HG03175 (cell line): ENCODE data around the gene CHST11.

Source experiments
- ATAC-seq: cut with Tn5 transposase; IDR thresholded peaks from one replicate; pipeline ENCODE4 v1.9.1; 2021; ENCODE audit warnings: mild to moderate bottlenecking, moderate library complexity; ENCODE audit not compliant: unreplicated experiment

CHST11 gene

DNA sequence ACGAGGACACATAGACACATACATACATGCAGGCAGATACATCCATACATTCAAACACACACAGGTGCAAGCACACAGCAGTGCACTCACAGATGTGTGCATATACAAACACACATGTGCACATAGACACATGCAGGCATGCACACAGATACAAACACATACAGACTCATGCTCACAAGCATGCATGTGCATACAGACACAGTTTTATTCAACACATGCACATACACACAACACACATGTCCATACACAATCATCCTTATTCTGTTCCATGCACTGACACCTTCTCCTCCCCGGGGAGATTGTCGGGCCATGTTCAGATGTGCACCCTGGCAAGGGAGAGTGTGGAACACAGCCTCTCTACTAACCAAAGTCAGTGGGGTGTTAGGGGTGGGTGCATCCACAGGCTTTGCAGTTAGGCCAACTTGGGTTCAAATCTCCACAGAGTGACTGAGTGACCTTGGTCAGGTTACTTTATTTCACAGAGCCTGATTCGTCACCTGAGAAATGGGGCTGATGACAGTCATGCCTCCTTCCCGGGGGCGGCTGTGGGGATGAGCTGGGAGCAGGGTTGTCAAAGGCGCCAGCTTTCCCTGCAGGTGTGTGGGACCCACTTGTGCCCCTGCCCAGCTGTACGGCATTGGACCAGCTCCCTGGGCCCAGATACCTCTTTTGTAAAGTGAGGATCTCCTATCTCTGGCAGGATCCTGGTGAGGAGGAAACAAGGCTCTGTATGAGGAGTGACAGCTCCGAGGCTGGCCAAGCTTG, 251.2 kb downstream of the CHST11 start:
- ATAC-seq: no peak

DNA sequence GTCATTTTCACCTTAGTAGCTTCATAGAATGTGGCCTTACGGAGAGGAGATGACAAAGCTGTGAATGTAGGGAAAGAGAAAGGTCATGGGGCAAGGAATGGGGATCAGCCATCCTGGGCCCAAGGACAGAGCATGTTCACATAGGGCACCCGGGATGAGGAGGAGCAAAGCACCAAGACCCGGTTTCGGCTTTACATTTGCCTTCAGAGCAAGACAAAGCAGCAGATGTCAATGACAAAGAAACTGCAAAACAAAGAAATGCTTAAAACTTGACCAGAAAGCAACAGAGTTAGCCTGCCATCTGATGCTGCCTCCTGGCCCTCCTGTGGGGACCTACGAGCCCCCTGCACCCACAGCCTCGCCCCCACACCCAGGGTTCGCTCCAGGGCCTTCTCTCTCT, 252.1 kb downstream of the CHST11 start:
- no peak for ATAC-seq

DNA sequence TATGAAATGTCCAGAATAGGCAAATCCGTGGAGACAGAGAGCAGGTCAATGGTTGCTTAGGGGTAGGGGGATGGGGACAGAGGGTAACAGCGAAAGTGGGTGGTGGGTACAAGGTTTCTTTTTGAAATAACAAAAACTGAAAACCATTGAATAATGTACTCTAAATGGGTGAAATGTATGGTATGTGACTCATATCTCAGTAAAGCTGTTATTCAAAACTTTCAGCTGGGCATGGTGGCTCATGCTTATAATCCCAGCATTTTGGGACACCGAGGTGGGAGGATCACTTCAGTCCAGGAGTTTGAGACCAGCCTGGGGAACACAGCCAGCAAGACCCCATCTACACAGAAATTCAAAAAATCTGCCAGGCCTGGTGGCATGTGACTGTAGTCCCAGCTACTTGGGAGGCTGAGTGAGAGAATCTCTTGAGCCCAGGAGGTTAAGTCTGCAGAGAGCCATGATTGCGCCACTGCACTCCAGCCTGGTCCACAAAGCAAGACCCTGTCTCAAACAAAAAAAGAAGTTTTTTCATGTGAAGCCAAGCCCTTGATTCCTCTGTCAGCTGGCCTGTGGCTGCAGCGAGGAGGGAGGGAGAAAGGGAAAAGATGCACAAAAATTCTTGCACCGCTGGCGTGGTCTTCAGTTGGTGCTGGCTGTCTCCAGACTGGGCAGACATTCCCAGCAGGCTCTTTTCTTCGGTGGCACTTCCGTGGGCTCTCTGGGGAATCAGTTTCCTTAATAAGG, 253.1 kb downstream of the CHST11 start:
- ATAC-seq: no peak

DNA sequence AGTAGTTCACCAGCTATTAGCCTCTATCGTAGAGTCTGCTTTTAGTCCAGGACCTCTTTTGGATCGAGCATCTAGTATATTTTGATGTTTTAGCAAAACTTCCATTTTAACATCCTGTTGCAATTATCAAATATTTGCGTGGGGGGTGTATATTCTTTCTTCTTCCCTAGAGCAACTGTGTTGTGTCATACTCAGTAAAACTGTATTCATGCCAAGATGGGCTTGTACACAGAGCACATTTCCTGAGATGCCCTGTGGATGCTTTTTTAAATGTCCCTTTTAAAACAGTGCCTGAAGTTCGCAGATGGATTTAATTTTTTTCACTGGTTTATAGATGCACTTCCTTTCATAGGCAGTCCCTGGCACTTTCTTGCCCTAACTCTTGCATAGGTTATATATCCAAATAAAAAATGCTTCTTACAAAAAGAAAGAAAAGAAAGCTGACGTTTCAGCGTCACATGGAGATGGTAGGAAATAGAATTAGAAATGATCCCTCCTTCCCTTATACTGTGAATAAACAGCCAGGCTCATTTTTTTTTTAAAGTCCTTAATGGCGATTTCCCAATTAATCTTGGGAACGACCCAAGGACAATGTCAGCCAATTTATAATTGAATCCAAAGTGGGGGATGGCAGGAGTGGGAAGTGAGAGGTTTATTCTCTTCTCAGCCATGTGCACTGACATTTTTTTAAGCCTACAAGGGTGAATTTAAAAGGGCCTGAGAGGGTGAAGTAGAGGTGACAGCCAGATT, 254.4 kb downstream of the CHST11 start:
- no peak for ATAC-seq

DNA sequence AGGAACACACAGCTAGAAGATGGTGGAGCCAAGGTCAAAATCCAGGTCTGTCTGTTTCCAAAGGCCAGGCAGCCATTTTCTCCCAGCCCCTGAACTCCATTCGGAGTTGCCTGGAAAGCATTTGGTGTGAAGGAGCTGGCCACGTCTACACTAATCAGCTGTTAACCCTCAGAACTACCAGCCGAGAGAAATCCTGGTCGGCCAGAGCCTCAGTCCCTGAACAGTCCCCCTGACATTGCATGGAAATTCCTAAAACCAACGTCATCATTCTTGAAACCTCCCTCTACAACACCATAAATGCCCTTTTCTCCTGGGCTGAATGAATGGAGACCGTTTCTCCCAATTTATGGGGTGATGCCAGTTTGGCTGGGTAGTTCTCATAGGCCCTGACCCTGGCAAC, 255.7 kb downstream of the CHST11 start:
- no peak for ATAC-seq

DNA sequence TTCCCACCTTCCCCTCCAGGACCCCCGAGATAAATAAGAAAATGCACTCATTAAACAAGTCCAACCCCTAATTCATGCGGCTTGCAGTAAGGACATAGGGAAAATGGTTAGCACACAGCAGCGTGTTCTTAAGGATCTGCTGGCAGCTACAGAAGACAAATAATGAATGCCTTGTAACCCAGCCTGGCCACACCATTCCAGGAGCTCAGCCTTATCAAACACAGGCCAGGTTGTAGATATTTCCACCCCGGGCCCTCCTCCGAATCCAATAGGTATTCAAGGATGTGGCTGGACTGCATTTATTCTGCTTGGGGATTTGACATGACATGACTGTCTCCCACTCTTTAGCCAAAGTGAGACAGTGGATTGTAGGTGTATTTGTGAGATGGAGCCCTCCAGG, 256.2 kb downstream of the CHST11 start:
- no peak for ATAC-seq

DNA sequence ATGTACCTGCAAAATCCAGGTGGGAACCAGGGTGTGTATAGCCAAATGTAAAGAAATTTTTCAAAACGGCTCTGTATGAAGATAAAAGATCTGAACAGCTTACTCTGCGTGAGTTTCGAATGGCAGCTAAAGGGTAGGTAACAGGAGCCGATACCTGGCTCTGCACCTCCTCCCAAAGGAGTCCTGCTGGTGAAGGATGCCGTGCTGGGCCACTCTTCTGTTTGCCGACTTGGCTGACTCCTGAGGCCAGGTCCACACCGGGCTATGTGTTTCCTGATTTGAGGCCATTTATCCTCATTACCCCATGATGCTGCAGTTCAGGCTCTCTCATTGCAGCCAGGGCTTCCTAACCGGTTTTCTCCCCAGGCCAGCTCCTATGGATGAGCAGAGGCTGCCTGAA, 256.7 kb downstream of the CHST11 start:
- no peak for ATAC-seq

DNA sequence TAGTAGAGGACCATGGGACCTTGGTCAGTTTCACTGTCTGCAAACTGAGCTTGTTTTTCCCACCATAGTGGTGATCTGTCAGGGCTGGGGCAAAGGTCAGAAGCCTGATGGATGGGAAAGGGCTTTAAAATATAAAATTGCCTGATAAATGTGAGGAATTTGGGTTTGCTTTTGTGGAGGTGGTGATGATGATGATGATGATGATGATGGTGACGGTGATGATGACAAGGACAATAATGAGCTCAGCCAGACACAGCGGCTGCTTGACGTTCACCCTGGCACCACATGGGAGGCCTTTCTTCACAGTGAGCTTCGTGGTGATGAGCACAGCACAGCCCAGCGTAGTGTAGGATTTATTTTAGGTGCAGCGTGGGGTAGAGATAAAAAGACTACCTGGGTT, 257.6 kb downstream of the CHST11 start:
- ATAC-seq: no peak

DNA sequence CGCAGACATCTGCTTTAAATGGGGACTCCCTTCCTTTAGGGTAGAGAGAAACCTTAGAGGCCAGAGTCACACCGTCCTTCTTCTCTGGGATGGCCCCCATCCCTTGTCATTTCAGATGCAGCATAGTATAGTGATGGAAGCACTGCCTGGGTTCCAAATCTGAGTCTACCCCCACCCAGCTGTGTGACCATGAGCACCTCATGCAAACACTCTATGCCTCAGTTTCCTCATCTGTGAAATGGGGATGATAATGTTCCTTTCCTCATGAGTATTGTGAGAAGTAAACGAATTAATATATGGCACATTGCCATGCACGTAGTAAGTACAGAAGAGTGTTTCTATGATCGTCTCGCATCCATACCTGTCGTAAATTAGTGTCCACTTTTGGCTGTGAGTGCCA, 259.4 kb downstream of the CHST11 start:
- no peak for ATAC-seq

DNA sequence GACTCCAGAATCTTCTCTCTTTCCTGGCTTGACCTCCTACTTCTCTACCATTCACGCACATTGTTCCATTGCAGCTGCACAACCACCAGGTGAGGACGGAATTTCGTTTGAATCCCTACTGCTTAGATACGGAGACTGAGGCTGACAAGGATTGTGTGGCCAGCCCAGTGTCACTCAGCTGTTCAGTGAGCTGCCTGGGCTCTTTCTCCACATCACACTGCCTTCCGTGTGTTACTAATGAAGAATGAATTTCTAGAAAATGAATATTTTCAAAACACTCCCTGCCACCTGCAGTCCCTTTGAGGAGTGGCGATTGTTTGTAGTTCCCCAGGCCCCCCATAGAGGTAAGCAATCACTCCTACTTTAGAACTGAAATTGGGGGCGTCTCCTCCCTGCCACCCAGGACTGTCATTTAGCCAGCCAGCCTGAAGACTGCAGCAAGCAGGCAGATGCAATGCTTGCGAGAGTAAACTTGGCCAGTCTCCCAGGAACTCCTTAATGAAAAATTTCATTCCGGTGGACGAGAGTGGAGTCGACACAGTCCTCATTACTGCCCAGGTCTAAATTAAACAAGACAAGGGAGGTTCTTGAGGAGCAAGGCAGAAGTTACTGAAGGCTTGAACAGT, 261.7 kb downstream of the CHST11 start:
- ATAC-seq: no peak

DNA sequence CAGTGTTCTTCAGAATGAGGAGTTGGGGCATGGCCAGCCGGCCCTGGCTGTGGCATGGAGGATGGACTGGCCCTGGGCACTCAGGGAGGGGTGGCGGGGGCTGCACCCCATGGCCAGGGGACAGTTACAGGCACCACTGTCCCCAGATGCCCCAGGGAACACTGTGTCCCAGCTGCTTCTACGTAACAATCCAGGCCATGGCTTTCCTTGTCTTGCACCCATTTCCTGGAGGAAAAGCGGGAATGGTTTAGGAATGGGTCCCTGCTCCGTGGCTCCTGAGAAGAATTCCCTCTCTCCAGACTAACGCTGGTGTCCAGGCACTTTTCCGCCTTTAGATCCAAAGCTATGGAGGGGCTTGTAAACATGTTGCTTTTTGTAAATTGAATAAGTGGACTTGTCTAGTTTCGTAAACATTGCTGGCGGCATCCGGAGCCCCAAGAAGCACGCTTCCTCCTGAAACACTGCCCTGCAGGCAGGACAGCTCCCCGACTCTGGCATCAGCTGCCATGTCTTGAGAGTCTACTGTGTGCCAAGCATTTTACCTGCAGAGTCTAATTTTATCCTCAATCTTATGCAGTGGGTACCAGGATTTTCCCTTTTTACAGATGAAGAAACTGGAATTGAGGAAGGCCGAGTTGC, 263.1 kb downstream of the CHST11 start:
- ATAC-seq: no peak

DNA sequence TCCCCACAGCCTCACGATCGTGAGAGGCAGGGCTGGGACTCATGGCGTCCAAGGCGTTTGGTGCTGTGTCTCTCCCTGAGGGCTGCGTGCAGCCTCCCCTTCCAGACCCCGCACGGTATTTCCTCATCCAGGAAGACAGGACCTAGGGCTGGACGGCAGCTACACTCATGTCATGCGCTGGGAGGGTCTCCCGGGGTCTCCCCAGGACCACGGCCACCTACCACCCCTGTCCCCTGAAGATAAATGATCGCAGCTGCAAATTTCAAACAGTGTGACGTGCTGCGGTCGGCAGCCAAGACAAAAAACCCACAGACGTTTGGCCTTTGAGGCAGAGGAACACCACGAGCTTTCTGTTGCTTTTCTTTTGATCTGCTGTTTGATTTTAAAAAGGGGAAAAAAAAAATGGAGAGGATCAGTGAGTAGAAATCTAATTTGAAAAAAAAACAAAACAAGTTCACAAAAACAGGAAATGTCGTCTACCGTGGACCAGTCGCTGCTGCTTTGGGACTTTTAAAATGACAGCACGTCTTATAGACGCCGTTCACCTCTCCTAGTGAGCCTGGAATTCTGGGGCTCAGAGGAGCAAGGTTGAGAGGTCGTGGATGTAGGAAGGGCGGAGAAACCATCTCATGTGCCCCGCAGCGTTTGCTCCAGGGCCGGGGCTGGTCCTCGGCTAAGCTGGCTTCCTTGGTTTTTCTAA, 263.7 kb downstream of the CHST11 start:
- no peak for ATAC-seq

DNA sequence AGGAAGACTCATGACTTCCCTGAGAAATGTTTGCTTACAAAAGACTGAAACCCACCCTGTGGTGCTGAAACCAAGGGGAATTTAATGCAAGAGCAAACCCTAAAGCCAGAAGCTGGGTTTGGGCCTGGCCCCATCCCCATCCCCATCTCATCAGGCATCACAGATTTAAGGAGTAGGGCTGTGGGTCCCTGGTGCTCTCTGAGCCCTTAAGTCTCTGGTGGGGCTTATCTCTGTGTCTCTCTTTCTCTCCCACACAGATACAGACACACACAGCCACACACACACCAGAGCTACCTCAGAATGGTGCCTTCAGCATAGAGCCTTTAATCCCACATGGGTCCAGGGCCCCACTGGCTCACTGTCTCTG, 264.3 kb downstream of the CHST11 start:
- ATAC-seq: no peak

DNA sequence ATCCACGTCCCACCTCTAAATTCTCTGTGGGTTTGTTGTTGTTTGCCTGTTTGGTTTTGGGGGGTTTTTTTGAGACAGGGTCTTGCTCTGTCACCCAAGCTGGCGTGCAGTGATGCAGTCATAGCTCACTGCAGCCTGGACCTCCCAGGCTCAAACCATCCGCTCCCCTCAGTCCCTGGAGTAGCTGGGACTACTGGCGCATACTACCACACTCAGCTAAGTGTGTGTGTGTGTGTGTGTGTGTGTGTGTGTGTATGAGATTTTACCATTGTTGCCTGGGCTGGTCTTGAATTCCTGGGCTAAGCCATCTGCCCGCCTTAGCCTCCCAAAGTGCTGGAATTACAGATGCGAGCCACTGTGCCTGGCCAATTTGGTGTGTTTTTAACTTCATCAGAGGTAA, 265.2 kb downstream of the CHST11 start:
- ATAC-seq: no peak

DNA sequence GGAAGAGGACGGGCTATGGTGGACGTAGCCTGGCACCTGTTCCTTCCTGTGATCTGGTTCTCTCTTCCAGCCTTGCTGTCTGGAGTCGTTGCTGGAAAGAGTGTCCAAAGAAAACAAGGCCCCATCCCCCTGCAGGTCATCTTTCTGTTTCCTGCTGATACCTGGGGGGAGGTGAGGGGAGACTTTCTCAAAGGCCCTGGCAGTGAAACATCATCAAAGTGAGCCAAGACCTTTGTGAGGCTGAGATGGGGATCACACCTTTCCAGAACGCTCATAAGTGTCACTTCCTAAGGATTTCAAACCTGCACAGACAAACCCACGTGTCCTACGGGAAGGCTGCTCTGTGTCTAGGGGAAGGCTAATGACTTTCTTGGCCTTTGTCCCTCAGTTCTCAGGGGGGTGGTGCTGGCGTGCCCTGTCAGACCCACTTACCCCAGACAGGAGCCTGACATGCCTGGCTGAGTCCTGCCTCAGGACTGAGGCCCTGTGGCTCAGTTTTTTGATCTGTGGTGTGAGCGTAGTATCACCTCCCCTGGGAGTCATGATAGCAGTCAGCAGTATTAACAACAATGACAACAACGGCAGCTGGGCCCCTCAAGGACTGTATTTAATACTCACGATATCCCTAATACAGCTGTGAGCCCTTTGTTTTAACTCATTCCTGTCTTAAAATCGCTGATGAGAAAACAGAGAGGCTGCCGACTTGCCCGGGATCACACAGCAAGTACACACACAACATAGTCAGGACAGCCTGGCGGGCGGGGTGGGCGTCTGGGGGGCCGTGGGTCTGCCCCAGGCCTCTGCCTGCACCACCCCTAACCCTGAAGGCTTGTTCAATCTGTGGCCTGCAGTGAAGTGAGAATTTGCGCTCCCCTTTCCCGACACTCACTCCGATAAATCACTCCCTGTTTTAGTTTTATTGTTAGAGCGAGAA, 266.1 kb downstream of the CHST11 start:
- ATAC-seq: peak; percentile 53

DNA sequence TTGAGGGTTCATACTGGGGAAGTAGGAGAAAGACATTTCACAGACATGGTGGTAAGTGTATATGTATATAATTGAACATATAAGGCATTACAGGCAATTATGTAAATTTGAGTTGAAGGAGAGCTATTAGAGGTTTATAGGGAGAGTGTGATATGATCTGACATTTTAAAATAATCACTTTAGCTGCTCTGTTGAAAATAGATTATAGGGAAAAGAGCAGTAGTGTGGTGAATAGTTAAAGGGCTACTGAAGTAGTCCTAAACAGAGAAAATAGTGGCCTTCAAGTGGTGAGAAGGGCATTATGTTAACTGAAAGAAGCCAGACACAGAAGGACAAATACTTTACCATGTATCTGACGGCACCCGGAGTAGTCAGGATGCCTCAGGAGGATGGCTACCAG, 267.1 kb downstream of the CHST11 start:
- ATAC-seq: no peak

DNA sequence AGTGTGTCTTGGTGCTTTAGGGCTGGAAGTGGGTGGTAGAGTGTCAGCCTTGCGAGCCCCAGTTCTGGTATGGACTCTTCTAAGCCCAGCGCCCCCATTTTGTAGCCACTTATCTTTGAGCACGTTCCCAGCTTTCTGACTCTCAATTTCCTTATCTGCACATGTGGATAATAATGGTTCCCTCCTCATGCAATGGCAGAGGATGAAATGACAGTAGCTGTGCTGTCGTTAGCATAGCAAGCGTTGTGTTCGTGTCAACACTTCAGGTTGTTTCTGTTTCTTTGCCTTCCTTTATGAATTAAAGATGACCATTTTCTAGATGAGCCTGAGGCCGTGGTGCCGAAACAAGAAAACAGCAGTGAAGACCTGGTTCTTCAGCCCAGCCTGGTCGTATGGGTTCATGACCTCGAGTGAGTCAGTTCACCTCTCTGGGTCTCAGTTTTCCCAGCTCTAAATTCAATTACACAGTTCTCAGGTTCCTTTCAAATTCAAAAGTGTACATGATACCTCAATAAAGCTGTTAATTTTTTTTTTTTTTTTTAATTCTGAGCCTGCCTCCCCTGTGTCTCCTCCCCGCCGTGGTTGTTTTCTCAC, 268.3 kb downstream of the CHST11 start:
- ATAC-seq: no peak

DNA sequence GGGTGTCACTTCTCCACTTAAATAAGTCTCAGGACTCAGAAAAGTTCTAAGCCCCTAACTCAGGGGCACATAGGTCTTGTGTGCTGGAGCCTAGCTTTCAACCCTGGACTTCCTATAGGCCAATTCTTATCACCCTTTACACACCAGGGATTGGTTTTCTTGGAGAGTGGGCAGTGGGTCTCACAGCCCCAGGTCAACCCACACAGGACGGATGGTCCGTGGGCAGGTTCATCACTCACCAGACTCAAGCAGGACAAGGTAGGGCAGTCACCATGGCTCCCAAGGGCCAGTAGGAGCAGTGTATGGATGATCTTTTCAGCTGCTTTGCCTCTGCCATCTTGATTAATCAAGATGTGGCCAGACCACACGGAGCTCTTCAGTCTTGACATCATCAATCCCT, 268.9 kb downstream of the CHST11 start:
- ATAC-seq: no peak
